H9 (cell line): ENCODE data around the gene SEH1L. TPM values are rescaled to one million over a fixed set of nuclear protein-coding genes. Genes with fewer than 3 reads are reported as not detected.

ENCODE experiments used
- DNase-seq: peaks from one replicate; pipeline ENCODE4 v3.0.0-alpha.2; 2017
- H2AFZ ChIP-seq: one replicate; pipeline ENCODE4 v1.6.1; 2013; ENCODE audit warnings: mild to moderate bottlenecking, low read length, control low read depth, moderate library complexity
- H2AK5ac ChIP-seq: 2 replicates; pipeline ENCODE4 v1.6.1; 2013; ENCODE audit warnings: low read length, control low read depth, mixed read lengths; ENCODE audit not compliant: insufficient read length
- H2BK120ac ChIP-seq: one replicate; pipeline ENCODE4 v1.6.1; 2013; ENCODE audit warnings: low read depth, mild to moderate bottlenecking, low read length, control low read depth, inconsistent platforms; ENCODE audit not compliant: poor library complexity, severe bottlenecking
- H2BK12ac ChIP-seq: 2 replicates; pipeline ENCODE4 v1.6.1; 2013; ENCODE audit warnings: low read length, control low read depth, mixed read lengths, low read depth; ENCODE audit not compliant: insufficient read length
- H2BK15ac ChIP-seq: 2 replicates; pipeline ENCODE4 v1.6.1; 2013; ENCODE audit warnings: low read depth, low read length, control low read depth
- H2BK20ac ChIP-seq: one replicate; pipeline ENCODE4 v1.6.1; 2013; ENCODE audit warnings: low read depth, mild to moderate bottlenecking, low read length, control low read depth, inconsistent platforms; ENCODE audit not compliant: poor library complexity, severe bottlenecking
- H2BK5ac ChIP-seq: 2 replicates; pipeline ENCODE4 v1.6.1; 2013; ENCODE audit warnings: low read length, control low read depth, mixed read lengths; ENCODE audit not compliant: insufficient read length
- H3K14ac ChIP-seq: 2 replicates; pipeline ENCODE4 v1.6.1; 2013; ENCODE audit warnings: low read length, control low read depth; ENCODE audit not compliant: insufficient read depth
- H3K18ac ChIP-seq: 2 replicates; pipeline ENCODE4 v1.6.1; 2013; ENCODE audit warnings: low read depth, mild to moderate bottlenecking, mixed read lengths, low read length, control low read depth; ENCODE audit not compliant: insufficient read length
- H3K23ac ChIP-seq: 2 replicates; pipeline ENCODE4 v1.6.1; 2013; ENCODE audit warnings: low read length, control low read depth, mixed read lengths, low read depth; ENCODE audit not compliant: insufficient read length
- H3K23me2 ChIP-seq: 2 replicates; pipeline ENCODE4 v1.6.1; 2013; ENCODE audit warnings: low read depth, mild to moderate bottlenecking, mixed read lengths, low read length, control low read depth; ENCODE audit not compliant: insufficient read length, poor library complexity, severe bottlenecking
- H3K27ac ChIP-seq: 2 replicates; pipeline ENCODE4 v1.5.1; 2013; ENCODE audit warnings: low read length, control low read depth, mixed read lengths, low read depth; ENCODE audit not compliant: insufficient read length
- H3K27me3 ChIP-seq: 2 replicates; pipeline ENCODE4 v1.6.1; 2013; ENCODE audit warnings: low read length, control low read depth, inconsistent platforms; ENCODE audit not compliant: insufficient read depth
- H3K4ac ChIP-seq: 2 replicates; pipeline ENCODE4 v1.6.1; 2013; ENCODE audit warnings: low read depth, mild to moderate bottlenecking, control low read depth, inconsistent platforms, low read length, moderate library complexity
- H3K4me1 ChIP-seq: 2 replicates; pipeline ENCODE4 v1.6.1; 2013; ENCODE audit warnings: low read length, control low read depth, inconsistent platforms; ENCODE audit not compliant: insufficient read depth
- H3K4me2 ChIP-seq: 2 replicates; pipeline ENCODE4 v1.6.1; 2013; ENCODE audit warnings: low read length, control low read depth, mixed read lengths; ENCODE audit not compliant: insufficient read length, insufficient read depth
- H3K56ac ChIP-seq: 2 replicates; pipeline ENCODE4 v1.6.1; 2013; ENCODE audit warnings: low read depth, mild to moderate bottlenecking, mixed read lengths, low read length, control low read depth; ENCODE audit not compliant: insufficient read length
- H3K79me1 ChIP-seq: 2 replicates; pipeline ENCODE4 v1.6.1; 2013; ENCODE audit warnings: low read depth, mild to moderate bottlenecking, moderate library complexity, low read length, control low read depth, inconsistent platforms; ENCODE audit not compliant: insufficient read depth, poor library complexity, severe bottlenecking
- H3K79me2 ChIP-seq: 2 replicates; pipeline ENCODE4 v1.6.1; 2013; ENCODE audit warnings: low read length, control low read depth, inconsistent platforms; ENCODE audit not compliant: insufficient read depth
- H3K9ac ChIP-seq: 2 replicates; pipeline ENCODE4 v1.6.1; 2013; ENCODE audit warnings: low read length, control low read depth, mixed read lengths; ENCODE audit not compliant: insufficient read length; ENCODE audit errors: extremely low read depth
- H3K9me3 ChIP-seq: one replicate; pipeline ENCODE4 v1.6.1; 2013; ENCODE audit warnings: low read depth, low read length, inconsistent platforms; ENCODE audit not compliant: control insufficient read depth
- H3T11ph ChIP-seq: one replicate; pipeline ENCODE4 v1.6.1; 2013; ENCODE audit warnings: mild to moderate bottlenecking, low read length, control low read depth, inconsistent platforms
- H4K20me1 ChIP-seq: one replicate; pipeline ENCODE4 v1.6.1; 2013; ENCODE audit not compliant: control insufficient read depth, insufficient read length, insufficient read depth
- H4K5ac ChIP-seq: 2 replicates; pipeline ENCODE4 v1.6.1; 2013; ENCODE audit warnings: low read depth, mild to moderate bottlenecking, mixed read lengths, low read length, control low read depth; ENCODE audit not compliant: insufficient read length
- H4K8ac ChIP-seq: replicated peaks from 2 replicates; pipeline ENCODE4 v1.6.1; 2013; ENCODE audit warnings: low read length, control low read depth, mixed read lengths, low read depth; ENCODE audit not compliant: insufficient read length
- H4K91ac ChIP-seq: 2 replicates; pipeline ENCODE4 v1.6.1; 2013; ENCODE audit warnings: low read depth, mild to moderate bottlenecking, moderate library complexity, mixed read lengths, low read length, control low read depth; ENCODE audit not compliant: insufficient read length
- H3K27ac Mint-ChIP-seq, 3 experiments: 2 replicates in 2 of 3; 3 replicates in 1 of 3; pipeline ENCODE4 v1.8.0; 2020 to 2021; ENCODE audit warnings: mixed read lengths in 3 of 3, mild to moderate bottlenecking in 1 of 3, moderate library complexity in 1 of 3
- H3K27me3 Mint-ChIP-seq: 2 replicates; pipeline ENCODE4 v1.8.0; 2021; ENCODE audit warnings: low read depth, mild to moderate bottlenecking, moderate library complexity, mixed read lengths
- H3K36me3 Mint-ChIP-seq, 3 experiments: 2 replicates in 2 of 3; 3 replicates in 1 of 3; pipeline ENCODE4 v1.8.0; 2020 to 2021; ENCODE audit warnings: low read depth in 3 of 3, mixed read lengths in 3 of 3; ENCODE audit not compliant: insufficient read depth in 1 of 3
- H3K4me1 Mint-ChIP-seq, 2 experiments: 2 replicates each; pipeline ENCODE4 v1.8.0; 2020; ENCODE audit warnings: mixed read lengths in 2 of 2
- H3K4me3 Mint-ChIP-seq, 2 experiments: 2 replicates in 1 of 2; 3 replicates in 1 of 2; pipeline ENCODE4 v1.8.0; 2020 to 2021; ENCODE audit warnings: mild to moderate bottlenecking in 2 of 2, mixed read lengths in 2 of 2, moderate library complexity in 1 of 2
- H3K9me3 Mint-ChIP-seq, 2 experiments: 2 replicates in 1 of 2; 3 replicates in 1 of 2; pipeline ENCODE4 v1.8.0; 2020; ENCODE audit warnings: mild to moderate bottlenecking in 2 of 2, mixed read lengths in 2 of 2, moderate library complexity in 1 of 2
- WGBS: extraction: QIAGEN DNeasy Blood & Tissue Kit; methylation state at CpG from one replicate; pipeline ENCODE4 v1.1.7; 2013; ENCODE audit warnings: missing lambda C conversion rate, low lambda C conversion rate, mixed read lengths; ENCODE audit not compliant: insufficient read length; ENCODE audit errors: extremely low coverage; 5-methylcytosine and 5-hydroxymethylcytosine counted together
- total RNA-seq: library from RNA; stranded (reverse); gene quantifications from 2 replicates; pipeline ENCODE4 v1.2.1, GENCODE V29; 2021
- TF ChIP-seq, protein P1 (sequence below): fragments of 200-600 bp; sonication (generic); conservative IDR thresholded peaks from 3 replicates; pipeline ENCODE4 v1.8.0; 2021; ENCODE audit warnings: antibody characterized with exemption, mild to moderate bottlenecking

SEH1L gene
- total RNA-seq, 1 experiment from 2014 or later, result 97.2 TPM

DNA sequence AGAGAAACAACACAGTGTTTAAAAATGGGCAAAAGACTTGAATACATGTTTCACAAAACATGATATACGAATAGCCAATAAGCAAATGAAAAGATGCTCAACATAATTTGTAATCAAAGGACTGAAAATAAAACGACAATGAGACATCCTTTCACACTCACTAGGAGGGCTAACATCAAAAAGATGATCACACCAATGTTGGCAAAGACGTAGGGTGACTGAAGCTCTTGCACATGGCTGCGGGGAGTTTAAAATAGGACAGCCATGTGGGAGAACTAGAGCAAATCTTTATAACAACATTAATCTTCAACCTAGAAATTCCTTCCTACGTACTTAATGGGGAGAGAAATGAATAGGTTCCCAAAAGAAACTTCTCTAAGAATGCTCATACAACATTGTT, 19.2 kb upstream of the SEH1L start:
- Histone ChIP-seq H2BK5ac (no peak overlapping the region), H3T11ph (no peak overlapping the region), H3K27ac (no peak overlapping the region), H2AFZ (no peak overlapping the region), H3K9ac (no peak overlapping the region), H3K79me1 (no peaks in the 10 kb centered on the region), H3K23ac (no peak overlapping the region), H4K91ac (no peak overlapping the region), H3K56ac (no peak overlapping the region), H3K4me1 (no peaks in the 10 kb centered on the region), H3K4me2 (no peak overlapping the region), H3K18ac (no peak overlapping the region), H3K79me2 (no peaks in the 10 kb centered on the region), H2BK20ac (no peak overlapping the region), H3K14ac (no peak overlapping the region), H3K4ac (no peak overlapping the region), H2BK15ac (no peak overlapping the region), H3K27me3 (no peaks in the 10 kb centered on the region), H2AK5ac (no peak overlapping the region), H2BK12ac (no peak overlapping the region), H2BK120ac (no peak overlapping the region), H3K9me3 (no peaks in the 10 kb centered on the region), H4K20me1 (peaks cover 2% of the 10 kb centered on the region), H4K8ac (no peak overlapping the region), H3K23me2 (no peaks in the 10 kb centered on the region), H4K5ac (no peak overlapping the region)
- Mint-ChIP-seq H3K9me3 (no peaks in the 10 kb centered on the region; a peak in 1 of 5 replicates), H3K27me3 (no peaks in the 10 kb centered on the region), H3K27ac (no peak overlapping the region), H3K36me3 (no peaks in the 10 kb centered on the region), H3K4me3 (no peak overlapping the region), H3K4me1 (peaks cover 7 to 11% of the 10 kb centered on the region in 2 experiments)
- DNase-seq, result no peak
- no CpG with 5 or more reads among the region's 5 CpGs for WGBS
- TF ChIP-seq, protein P1, sequence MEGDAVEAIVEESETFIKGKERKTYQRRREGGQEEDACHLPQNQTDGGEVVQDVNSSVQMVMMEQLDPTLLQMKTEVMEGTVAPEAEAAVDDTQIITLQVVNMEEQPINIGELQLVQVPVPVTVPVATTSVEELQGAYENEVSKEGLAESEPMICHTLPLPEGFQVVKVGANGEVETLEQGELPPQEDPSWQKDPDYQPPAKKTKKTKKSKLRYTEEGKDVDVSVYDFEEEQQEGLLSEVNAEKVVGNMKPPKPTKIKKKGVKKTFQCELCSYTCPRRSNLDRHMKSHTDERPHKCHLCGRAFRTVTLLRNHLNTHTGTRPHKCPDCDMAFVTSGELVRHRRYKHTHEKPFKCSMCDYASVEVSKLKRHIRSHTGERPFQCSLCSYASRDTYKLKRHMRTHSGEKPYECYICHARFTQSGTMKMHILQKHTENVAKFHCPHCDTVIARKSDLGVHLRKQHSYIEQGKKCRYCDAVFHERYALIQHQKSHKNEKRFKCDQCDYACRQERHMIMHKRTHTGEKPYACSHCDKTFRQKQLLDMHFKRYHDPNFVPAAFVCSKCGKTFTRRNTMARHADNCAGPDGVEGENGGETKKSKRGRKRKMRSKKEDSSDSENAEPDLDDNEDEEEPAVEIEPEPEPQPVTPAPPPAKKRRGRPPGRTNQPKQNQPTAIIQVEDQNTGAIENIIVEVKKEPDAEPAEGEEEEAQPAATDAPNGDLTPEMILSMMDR, result no peak
